ENCODE results near the gene SLC35F2.

- no peak for TF ChIP-seq CTCF (IDR thresholded peaks at IDR 0.05)
- TF ChIP-seq POLR2A (IDR thresholded peaks at IDR 0.05): no peak
Measured at GRCh38 chr11:107830915-107831540, 27.6 kb downstream of the SLC35F2 start.

All from vagina (tissue), 2 donors.